ENCODE data around the gene ACP7.

Gene ACP7

DNA sequence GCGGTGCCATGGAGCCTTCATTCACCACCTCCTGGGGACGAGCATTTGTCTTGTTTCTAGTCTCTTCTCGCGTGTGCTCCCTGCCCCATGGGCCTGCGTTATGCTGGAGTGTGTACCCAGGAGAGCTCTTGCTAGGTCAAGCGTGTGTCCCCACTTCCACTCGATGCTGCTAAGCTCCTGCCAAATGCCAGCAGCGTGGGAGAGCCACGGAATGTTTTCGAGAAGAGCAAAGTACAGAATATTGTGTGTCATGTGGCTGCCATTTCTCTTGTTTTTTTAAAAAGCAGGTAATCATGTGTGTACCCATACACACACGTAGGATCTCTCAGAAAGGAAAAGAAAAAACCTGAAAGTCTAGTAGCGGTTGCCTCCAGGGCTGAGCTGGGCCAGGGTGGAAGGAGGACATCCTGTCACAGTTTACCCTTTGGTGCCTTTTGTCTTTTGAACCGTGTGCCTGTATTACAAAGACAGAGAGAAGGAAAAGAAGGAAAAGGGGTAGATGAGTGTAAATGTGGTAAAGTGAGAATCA, 70.0 kb downstream of the ACP7 start:
- Mint-ChIP-seq H3K36me3 (ENCODE audit: insufficient read depth) (peaks cover 4% of the 10 kb centered on the region), H3K4me3 (no peak overlapping the region), H3K27me3 (no peaks in the 10 kb centered on the region), H3K4me1 (peaks cover 45% of the 10 kb centered on the region), H3K9me3 (no peaks in the 10 kb centered on the region), H3K27ac (ENCODE audit: low read depth) (peak overlapping the region; percentile 36)
- ATAC-seq (replicated peaks; ENCODE audit: extremely low read depth, poor library complexity, severe bottlenecking) (no peak), DNase-seq (ENCODE audit: low spot score in 2 of 2) (no peak)

DNA sequence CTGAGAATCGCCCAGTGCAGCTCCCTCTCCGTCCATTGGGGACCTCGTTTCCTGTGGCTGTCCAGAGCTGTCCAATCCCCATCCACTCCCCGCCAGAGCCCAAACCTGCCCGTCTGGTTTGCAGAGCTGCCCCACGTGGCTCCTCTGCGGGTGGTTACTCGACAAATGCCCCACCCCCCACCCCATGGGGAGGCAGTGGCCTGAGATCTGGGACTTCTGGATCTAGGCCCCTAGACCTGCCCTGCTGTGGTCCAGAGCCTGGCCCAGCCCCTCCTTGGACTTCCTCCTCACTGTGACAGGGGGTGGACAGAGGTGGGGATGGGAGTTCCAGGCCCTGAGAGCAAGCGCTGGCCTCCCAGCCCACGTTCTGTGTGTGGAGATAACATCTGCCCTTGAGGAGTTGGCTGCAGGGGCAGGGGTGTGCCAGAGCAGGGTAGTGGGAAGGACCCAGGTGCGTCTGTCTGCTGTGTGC, 70.5 kb downstream of the ACP7 start:
- ATAC-seq (replicated peaks; ENCODE audit: extremely low read depth, poor library complexity, severe bottlenecking): no peak
- Mint-ChIP-seq H3K36me3 (ENCODE audit: insufficient read depth) (peaks cover 4% of the 10 kb centered on the region), H3K9me3 (no peaks in the 10 kb centered on the region), H3K4me1 (peaks cover 49% of the 10 kb centered on the region), H3K27me3 (no peaks in the 10 kb centered on the region), H3K27ac (ENCODE audit: low read depth) (peak overlapping the region; percentile 36), H3K4me3 (no peak overlapping the region)
- no peak for DNase-seq (ENCODE audit: low spot score in 2 of 2)

DNA sequence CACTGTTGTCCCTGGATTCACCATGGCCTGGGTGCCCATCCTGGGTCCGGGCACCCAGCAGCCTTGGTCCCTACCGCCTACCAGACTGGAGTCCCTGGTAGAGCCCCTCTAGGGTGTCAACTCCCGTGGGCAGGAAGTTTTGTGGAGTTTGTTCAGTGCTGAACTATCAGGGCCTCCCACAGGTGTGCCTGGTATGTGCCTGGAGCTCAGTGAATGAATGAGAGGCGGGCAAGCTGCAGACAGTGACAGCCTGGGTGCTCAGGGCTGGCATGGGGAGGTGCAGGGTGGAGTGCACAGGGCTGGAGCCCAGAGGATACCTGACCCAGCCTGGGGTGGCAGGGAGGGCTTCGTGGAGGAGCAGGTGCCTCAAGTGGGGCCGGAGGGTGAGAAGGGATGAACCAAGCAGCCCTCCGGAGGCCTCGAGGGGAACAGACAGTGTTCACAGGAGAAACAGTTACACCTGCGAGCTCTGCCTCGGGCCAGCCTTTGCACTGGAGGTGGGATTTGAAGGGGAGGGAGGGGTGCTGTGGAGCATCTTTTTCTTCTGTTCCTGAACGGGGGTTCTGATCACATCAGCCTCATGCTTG, 71.0 kb downstream of the ACP7 start:
- Mint-ChIP-seq H3K36me3 (ENCODE audit: insufficient read depth) (peaks cover 4% of the 10 kb centered on the region), H3K4me1 (peaks cover 50% of the 10 kb centered on the region), H3K4me3 (no peak overlapping the region), H3K27me3 (no peaks in the 10 kb centered on the region), H3K9me3 (no peaks in the 10 kb centered on the region), H3K27ac (ENCODE audit: low read depth) (no peak overlapping the region)
- no peak for DNase-seq (ENCODE audit: low spot score in 2 of 2)
- ATAC-seq (replicated peaks; ENCODE audit: extremely low read depth, poor library complexity, severe bottlenecking): no peak

GRCh38 chr19:39155741-39156140, 71.6 kb downstream of the ACP7 start:
- DNase-seq (ENCODE audit: low spot score in 2 of 2): no peak
- peaks cover 54% of the 10 kb centered on the region for H3K4me1 Mint-ChIP-seq
- H3K9me3 Mint-ChIP-seq: no peaks in the 10 kb centered on the region
- no peak overlapping the region for H3K4me3 Mint-ChIP-seq
- no peak for ATAC-seq (replicated peaks; ENCODE audit: extremely low read depth, poor library complexity, severe bottlenecking)
- H3K27ac Mint-ChIP-seq (ENCODE audit: low read depth): no peak overlapping the region
- no peaks in the 10 kb centered on the region for H3K27me3 Mint-ChIP-seq
- peaks cover 3% of the 10 kb centered on the region for H3K36me3 Mint-ChIP-seq (ENCODE audit: insufficient read depth)

- no peak overlapping the region for H3K27ac Mint-ChIP-seq (ENCODE audit: low read depth)
- ATAC-seq (replicated peaks; ENCODE audit: extremely low read depth, poor library complexity, severe bottlenecking) (no peak), DNase-seq (ENCODE audit: low spot score in 2 of 2) (no peak)
- H3K4me3 Mint-ChIP-seq: no peak overlapping the region
- H3K36me3 Mint-ChIP-seq (ENCODE audit: insufficient read depth): no peaks in the 10 kb centered on the region
- H3K27me3 Mint-ChIP-seq: no peaks in the 10 kb centered on the region
- H3K9me3 Mint-ChIP-seq: no peaks in the 10 kb centered on the region
- peaks cover 49% of the 10 kb centered on the region for H3K4me1 Mint-ChIP-seq
Observed at GRCh38 chr19:39156326-39157230, 72.4 kb downstream of the ACP7 start.

DNA sequence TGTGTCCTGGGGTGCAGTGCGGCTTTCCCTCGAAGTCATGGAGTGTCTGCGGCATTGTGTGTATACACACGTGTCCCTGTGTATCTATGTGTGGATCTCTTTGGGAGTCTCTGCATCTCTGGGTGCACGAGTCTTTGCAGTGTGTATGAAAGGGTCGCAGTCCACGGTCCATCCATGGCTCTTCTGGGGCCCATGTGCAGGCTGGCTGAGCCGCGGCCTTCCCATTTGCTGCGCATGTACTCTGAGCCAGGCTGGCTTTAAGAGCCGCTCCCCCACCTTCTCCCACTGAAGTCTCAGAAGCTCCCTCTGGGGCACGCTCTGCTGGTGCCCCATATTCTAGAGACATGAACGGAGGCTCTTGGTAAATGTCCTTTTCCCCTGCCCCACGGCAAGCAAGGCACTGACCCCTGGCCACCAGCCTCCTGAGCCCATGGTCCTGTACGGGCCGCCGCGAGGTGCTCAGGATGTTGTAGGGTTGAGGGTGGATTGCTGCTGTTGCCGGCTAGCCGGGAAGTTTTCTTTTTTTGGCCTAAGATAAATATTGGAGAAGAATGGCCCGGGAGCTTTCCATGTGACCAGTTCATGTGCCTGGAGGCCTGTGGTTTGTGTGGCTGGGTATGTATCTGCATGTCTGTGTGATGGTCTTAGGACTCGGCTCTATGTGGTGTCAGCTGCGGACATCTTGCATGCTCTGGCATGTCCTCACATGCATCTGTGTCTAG, 73.3 kb downstream of the ACP7 start:
- Mint-ChIP-seq H3K36me3 (ENCODE audit: insufficient read depth) (no peaks in the 10 kb centered on the region), H3K4me3 (no peak overlapping the region), H3K4me1 (peaks cover 51% of the 10 kb centered on the region), H3K27ac (ENCODE audit: low read depth) (no peak overlapping the region), H3K9me3 (no peaks in the 10 kb centered on the region), H3K27me3 (no peaks in the 10 kb centered on the region)
- ATAC-seq (replicated peaks; ENCODE audit: extremely low read depth, poor library complexity, severe bottlenecking): no peak
- DNase-seq (ENCODE audit: low spot score in 2 of 2): no peak

GRCh38 chr19:39157997-39158389, 73.8 kb downstream of the ACP7 start:
- Mint-ChIP-seq H3K27me3 (no peaks in the 10 kb centered on the region), H3K36me3 (ENCODE audit: insufficient read depth) (peaks cover 2% of the 10 kb centered on the region), H3K4me1 (peaks cover 56% of the 10 kb centered on the region), H3K4me3 (no peak overlapping the region), H3K9me3 (no peaks in the 10 kb centered on the region), H3K27ac (ENCODE audit: low read depth) (no peak overlapping the region)
- DNase-seq (ENCODE audit: low spot score in 2 of 2) (no peak), ATAC-seq (replicated peaks; ENCODE audit: extremely low read depth, poor library complexity, severe bottlenecking) (no peak)

DNA sequence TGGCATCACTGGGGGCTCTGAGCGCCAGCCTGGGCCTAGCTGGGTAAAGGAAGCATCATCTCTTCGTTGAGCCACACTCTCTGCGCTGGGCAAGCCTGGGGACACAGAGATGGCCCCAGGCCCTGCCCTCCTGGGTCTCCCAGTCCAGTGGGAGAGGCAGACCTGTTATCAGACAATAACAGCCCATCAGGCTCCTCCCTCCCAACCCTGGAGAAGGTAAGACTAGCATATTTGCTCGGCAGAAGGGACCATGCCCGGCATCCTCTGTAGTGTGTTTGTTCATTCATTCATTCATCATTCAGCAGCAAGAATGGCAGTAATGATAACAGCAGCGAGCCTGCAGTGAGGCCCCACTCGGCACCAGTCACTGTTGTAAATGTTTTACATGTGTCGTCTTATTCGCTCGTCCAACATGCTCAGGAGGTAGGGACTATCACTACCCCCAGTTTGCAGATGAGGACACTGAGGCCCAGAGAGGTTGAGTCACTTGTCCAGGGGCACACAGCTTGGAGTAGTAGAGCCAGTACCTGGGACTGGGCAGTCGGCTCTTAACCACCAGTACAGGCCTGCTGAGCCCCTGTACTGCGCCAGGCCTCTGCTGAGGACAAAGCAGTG, 74.6 kb downstream of the ACP7 start:
- Mint-ChIP-seq H3K4me3 (no peak overlapping the region), H3K36me3 (ENCODE audit: insufficient read depth) (peaks cover 2% of the 10 kb centered on the region), H3K27ac (ENCODE audit: low read depth) (no peak overlapping the region), H3K4me1 (peaks cover 55% of the 10 kb centered on the region), H3K9me3 (no peaks in the 10 kb centered on the region), H3K27me3 (no peaks in the 10 kb centered on the region)
- DNase-seq (ENCODE audit: low spot score in 2 of 2) (no peak), ATAC-seq (replicated peaks; ENCODE audit: extremely low read depth, poor library complexity, severe bottlenecking) (no peak)

DNA sequence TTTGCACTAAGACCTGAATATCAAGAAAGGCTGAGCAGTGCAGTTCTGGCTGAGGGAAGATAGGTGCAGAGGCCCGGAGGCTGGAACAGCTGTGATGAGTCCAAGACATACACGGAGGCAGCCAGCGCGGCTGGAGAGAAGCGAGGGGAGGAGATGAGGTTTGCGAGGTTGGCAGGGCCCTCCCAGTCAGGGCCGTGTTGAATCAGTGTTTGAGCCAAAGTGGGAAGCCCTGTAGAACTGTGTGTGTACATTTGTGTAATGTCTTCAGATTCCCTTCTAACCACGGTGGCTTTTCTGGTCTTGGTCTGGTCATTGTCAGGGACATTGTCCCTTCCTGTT, 76.3 kb downstream of the ACP7 start:
- no peak for ATAC-seq (replicated peaks; ENCODE audit: extremely low read depth, poor library complexity, severe bottlenecking)
- Mint-ChIP-seq H3K27me3 (no peaks in the 10 kb centered on the region), H3K27ac (ENCODE audit: low read depth) (peak overlapping the region; percentile 75), H3K4me3 (no peak overlapping the region), H3K9me3 (no peaks in the 10 kb centered on the region), H3K36me3 (ENCODE audit: insufficient read depth) (peaks cover 4% of the 10 kb centered on the region), H3K4me1 (peaks cover 55% of the 10 kb centered on the region)
- DNase-seq (ENCODE audit: low spot score in 2 of 2): no peak
